ENCODE data around the gene CSMD2.
"Not testable (repeated sequence)": the region's sequence is repeated elsewhere in the genome, so short reads cannot be mapped to it uniquely, and the experiment has no call there.

CSMD2 gene

GRCh38 chr1:34082085-34082670, 82.9 kb downstream of the CSMD2 start:
- H3K9me3 Mint-ChIP-seq; ATAC-seq (replicated peaks; ENCODE audit: extremely low read depth, poor library complexity, severe bottlenecking): not testable (repeated sequence)

GRCh38 chr1:34078383-34078782, 86.6 kb downstream of the CSMD2 start:
- Mint-ChIP-seq H3K9me3 (peaks cover 11% of the 10 kb centered on the region), H3K27ac (ENCODE audit: low read depth) (no peak overlapping the region), H3K4me3 (no peak overlapping the region), H3K4me1 (no peaks in the 10 kb centered on the region), H3K27me3 (peaks cover 38% of the 10 kb centered on the region), H3K36me3 (ENCODE audit: insufficient read depth) (no peaks in the 10 kb centered on the region)
- DNase-seq (ENCODE audit: low spot score in 2 of 2) (no peak), ATAC-seq (replicated peaks; ENCODE audit: extremely low read depth, poor library complexity, severe bottlenecking) (no peak)

More at GRCh38 chr1:34082085-34082670, 82.9 kb downstream of the CSMD2 start:
- not testable (repeated sequence) for H3K4me3 Mint-ChIP-seq; H3K4me1 Mint-ChIP-seq; DNase-seq (ENCODE audit: low spot score in 2 of 2); H3K27ac Mint-ChIP-seq (ENCODE audit: low read depth); H3K36me3 Mint-ChIP-seq (ENCODE audit: insufficient read depth)
- peaks cover 13% of the 10 kb centered on the region for H3K27me3 Mint-ChIP-seq

GRCh38 chr1:34075576-34075975, 89.5 kb downstream of the CSMD2 start:
- Mint-ChIP-seq H3K27ac (ENCODE audit: low read depth) (no peak overlapping the region), H3K4me3 (no peak overlapping the region), H3K9me3 (peaks cover 7% of the 10 kb centered on the region), H3K4me1 (no peaks in the 10 kb centered on the region), H3K36me3 (ENCODE audit: insufficient read depth) (no peaks in the 10 kb centered on the region), H3K27me3 (peaks cover 64% of the 10 kb centered on the region)
- no peak for ATAC-seq (replicated peaks; ENCODE audit: extremely low read depth, poor library complexity, severe bottlenecking)
- no peak for DNase-seq (ENCODE audit: low spot score in 2 of 2)

- H3K9me3 Mint-ChIP-seq: peaks cover 5% of the 10 kb centered on the region
- H3K27ac Mint-ChIP-seq (ENCODE audit: low read depth): no peak overlapping the region
- no peaks in the 10 kb centered on the region for H3K36me3 Mint-ChIP-seq (ENCODE audit: insufficient read depth)
- H3K27me3 Mint-ChIP-seq: peaks cover 87% of the 10 kb centered on the region
- ATAC-seq (replicated peaks; ENCODE audit: extremely low read depth, poor library complexity, severe bottlenecking) (no peak), DNase-seq (ENCODE audit: low spot score in 2 of 2) (no peak)
- no peak overlapping the region for H3K4me3 Mint-ChIP-seq
- no peaks in the 10 kb centered on the region for H3K4me1 Mint-ChIP-seq
These were observed 91.9 kb downstream of the CSMD2 start for GRCh38 chr1:34073028-34073695.

GRCh38 chr1:34070201-34070836, 94.7 kb downstream of the CSMD2 start:
- DNase-seq (ENCODE audit: low spot score in 2 of 2) (no peak), ATAC-seq (replicated peaks; ENCODE audit: extremely low read depth, poor library complexity, severe bottlenecking) (no peak)
- H3K9me3 Mint-ChIP-seq: no peaks in the 10 kb centered on the region
- no peaks in the 10 kb centered on the region for H3K4me1 Mint-ChIP-seq
- no peak overlapping the region for H3K27ac Mint-ChIP-seq (ENCODE audit: low read depth)
- H3K27me3 Mint-ChIP-seq: peaks cover 70% of the 10 kb centered on the region
- no peak overlapping the region for H3K4me3 Mint-ChIP-seq
- no peaks in the 10 kb centered on the region for H3K36me3 Mint-ChIP-seq (ENCODE audit: insufficient read depth)

- no peak for ATAC-seq (replicated peaks; ENCODE audit: extremely low read depth, poor library complexity, severe bottlenecking)
- Mint-ChIP-seq H3K27ac (ENCODE audit: low read depth) (no peak overlapping the region), H3K4me3 (no peak overlapping the region), H3K4me1 (no peaks in the 10 kb centered on the region), H3K9me3 (no peaks in the 10 kb centered on the region), H3K27me3 (peaks cover 53% of the 10 kb centered on the region), H3K36me3 (ENCODE audit: insufficient read depth) (no peaks in the 10 kb centered on the region)
- no peak for DNase-seq (ENCODE audit: low spot score in 2 of 2)
These were observed 97.9 kb downstream of the CSMD2 start for GRCh38 chr1:34066981-34067603.

GRCh38 chr1:34066166-34066565, 98.9 kb downstream of the CSMD2 start:
- no peak overlapping the region for H3K27ac Mint-ChIP-seq (ENCODE audit: low read depth)
- no peaks in the 10 kb centered on the region for H3K36me3 Mint-ChIP-seq (ENCODE audit: insufficient read depth)
- no peaks in the 10 kb centered on the region for H3K9me3 Mint-ChIP-seq
- no peak for ATAC-seq (replicated peaks; ENCODE audit: extremely low read depth, poor library complexity, severe bottlenecking)
- DNase-seq (ENCODE audit: low spot score in 2 of 2): no peak
- H3K4me1 Mint-ChIP-seq: no peaks in the 10 kb centered on the region
- peaks cover 46% of the 10 kb centered on the region for H3K27me3 Mint-ChIP-seq
- H3K4me3 Mint-ChIP-seq: no peak overlapping the region

- H3K4me1 Mint-ChIP-seq: no peaks in the 10 kb centered on the region
- ATAC-seq (replicated peaks; ENCODE audit: extremely low read depth, poor library complexity, severe bottlenecking): no peak
- no peak overlapping the region for H3K4me3 Mint-ChIP-seq
These were observed 99.5 kb downstream of the CSMD2 start for GRCh38 chr1:34065498-34065897.

GRCh38 chr1:34060901-34061415, 104.1 kb downstream of the CSMD2 start:
- no peak overlapping the region for H3K27ac Mint-ChIP-seq (ENCODE audit: low read depth)
- H3K4me3 Mint-ChIP-seq: no peak overlapping the region
- H3K4me1 Mint-ChIP-seq: no peaks in the 10 kb centered on the region
- H3K9me3 Mint-ChIP-seq: no peaks in the 10 kb centered on the region
- no peak for DNase-seq (ENCODE audit: low spot score in 2 of 2)
- H3K36me3 Mint-ChIP-seq (ENCODE audit: insufficient read depth): no peaks in the 10 kb centered on the region
- ATAC-seq (replicated peaks; ENCODE audit: extremely low read depth, poor library complexity, severe bottlenecking): no peak
- H3K27me3 Mint-ChIP-seq: peaks cover 56% of the 10 kb centered on the region

More at GRCh38 chr1:34065498-34065897, 99.5 kb downstream of the CSMD2 start:
- Mint-ChIP-seq H3K36me3 (ENCODE audit: insufficient read depth) (no peaks in the 10 kb centered on the region), H3K27me3 (peaks cover 45% of the 10 kb centered on the region), H3K9me3 (no peaks in the 10 kb centered on the region), H3K27ac (ENCODE audit: low read depth) (no peak overlapping the region)
- no peak for DNase-seq (ENCODE audit: low spot score in 2 of 2)

- no peak overlapping the region for H3K27ac Mint-ChIP-seq (ENCODE audit: low read depth)
- no peaks in the 10 kb centered on the region for H3K9me3 Mint-ChIP-seq
- H3K27me3 Mint-ChIP-seq: peaks cover 53% of the 10 kb centered on the region
- H3K4me3 Mint-ChIP-seq: no peak overlapping the region
- ATAC-seq (replicated peaks; ENCODE audit: extremely low read depth, poor library complexity, severe bottlenecking): no peak
- no peaks in the 10 kb centered on the region for H3K36me3 Mint-ChIP-seq (ENCODE audit: insufficient read depth)
- no peaks in the 10 kb centered on the region for H3K4me1 Mint-ChIP-seq
- DNase-seq (ENCODE audit: low spot score in 2 of 2): no peak
These were observed 104.8 kb downstream of the CSMD2 start for GRCh38 chr1:34060187-34060730.

GRCh38 chr1:34057347-34058130, 107.5 kb downstream of the CSMD2 start:
- Mint-ChIP-seq H3K27ac (ENCODE audit: low read depth) (no peak overlapping the region), H3K4me3 (no peak overlapping the region), H3K27me3 (peaks cover 48% of the 10 kb centered on the region), H3K9me3 (no peaks in the 10 kb centered on the region), H3K36me3 (ENCODE audit: insufficient read depth) (no peaks in the 10 kb centered on the region), H3K4me1 (no peaks in the 10 kb centered on the region)
- DNase-seq (ENCODE audit: low spot score in 2 of 2) (no peak), ATAC-seq (replicated peaks; ENCODE audit: extremely low read depth, poor library complexity, severe bottlenecking) (no peak)

GRCh38 chr1:34055818-34056217, 109.2 kb downstream of the CSMD2 start:
- Mint-ChIP-seq H3K27me3 (peaks cover 48% of the 10 kb centered on the region), H3K27ac (ENCODE audit: low read depth) (no peak overlapping the region), H3K4me3 (no peak overlapping the region), H3K36me3 (ENCODE audit: insufficient read depth) (no peaks in the 10 kb centered on the region), H3K4me1 (no peaks in the 10 kb centered on the region), H3K9me3 (no peaks in the 10 kb centered on the region)
- ATAC-seq (replicated peaks; ENCODE audit: extremely low read depth, poor library complexity, severe bottlenecking): no peak
- DNase-seq (ENCODE audit: low spot score in 2 of 2): no peak
